Upper lobe of right lung (tissue), 1 donor: Measurements from ENCODE around the gene GAR1. TPM values are rescaled to one million over a fixed set of nuclear protein-coding genes. Genes with fewer than 3 reads are reported as not detected.
"Not testable (repeated sequence)": the region's sequence is repeated elsewhere in the genome, so short reads cannot be mapped to it uniquely, and the experiment has no call there.

Source experiments
- ATAC-seq: fragments of 200-7000 bp; cut with Tn5 transposase; one replicate; pipeline ENCODE4 v1.9.1; 2020; ENCODE audit warnings: mild to moderate bottlenecking, moderate library complexity
- DNase-seq: peaks from one replicate; pipeline ENCODE4 v3.0.0-alpha.2; 2020
- H3K27ac ChIP-seq: fragments of 200-600 bp; one replicate; pipeline ENCODE4 v1.8.0; 2022
- H3K27me3 ChIP-seq: fragments of 200-600 bp; one replicate; pipeline ENCODE4 v1.8.0; 2022; ENCODE audit warnings: mild to moderate bottlenecking
- H3K36me3 ChIP-seq: fragments of 200-600 bp; one replicate; pipeline ENCODE4 v1.8.0; 2022
- H3K4me1 ChIP-seq: fragments of 200-600 bp; one replicate; pipeline ENCODE4 v1.8.0; 2022
- H3K4me3 ChIP-seq: fragments of 200-600 bp; one replicate; pipeline ENCODE4 v1.8.0; 2022; ENCODE audit warnings: mild to moderate bottlenecking
- H3K9me3 ChIP-seq: fragments of 200-600 bp; one replicate; pipeline ENCODE4 v1.8.0; 2022
- intact Hi-C: fragments of 100-400 bp; cut with DNase I; formaldehyde crosslinking; loops from one replicate; pipeline ENCODE4 v1.11.0; 2022
- total RNA-seq: library from RNA; stranded (reverse); fragmentation: NEBNext Ultra II Directional; extraction: Animal tissue kit (Norgen Biotek cat#: 25700); gene quantifications from one replicate; pipeline ENCODE4 v1.2.1, GENCODE V29; 2021
- TF ChIP-seq, protein P1 (sequence below): fragments of 200-600 bp; IDR thresholded peaks from one replicate; pipeline ENCODE4 v1.8.0; 2022; ENCODE audit warnings: antibody characterized with exemption
- donor health status: DM: no; HTN: yes; CAD: no; lungs with severe emphysema.

Gene GAR1
- total RNA-seq, 1 donor from 2014 or later, result 12.2 TPM

DNA sequence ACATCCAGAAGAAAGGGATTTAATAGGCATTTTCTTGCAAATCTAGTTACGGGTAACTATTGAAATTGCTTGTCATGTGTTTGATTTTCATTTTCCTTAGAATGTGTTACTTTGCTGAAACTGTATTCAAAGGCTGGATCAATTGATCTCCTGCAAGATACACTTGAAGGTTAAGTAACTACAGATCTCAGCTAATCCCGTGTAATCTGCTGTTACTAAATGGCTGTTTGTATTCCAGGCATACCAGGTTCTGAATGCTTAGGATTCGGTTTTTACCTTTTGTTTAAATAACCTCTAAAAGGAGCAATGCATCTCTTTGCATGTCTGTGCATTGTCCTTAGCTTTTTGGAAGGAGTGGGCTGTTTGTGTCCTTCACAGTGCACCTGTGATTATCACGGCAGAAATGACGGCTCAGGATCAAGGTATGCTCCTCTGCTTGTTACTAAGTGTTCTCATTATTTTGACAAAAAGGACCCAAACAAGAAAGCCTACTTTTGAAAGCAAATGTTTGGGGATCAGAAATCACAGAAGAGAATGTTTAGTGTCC, 32.4 kb downstream of the GAR1 start, which contains the start of gene LRIT3:
TSS of gene LRIT3 (plus strand) at position 212 of the 547 bp plus-strand sequence. CDS start at position 307, 95 bp downstream.
- Histone ChIP-seq H3K27me3 (no peaks in the 10 kb centered on the region), H3K4me3 (no peak within 1 kb of the TSS), H3K36me3 (no peaks in the 10 kb centered on the region), H3K4me1 (no peaks in the 10 kb centered on the region), H3K27ac (no peak within 1 kb of the TSS), H3K9me3 (no peaks in the 10 kb centered on the region)
- TF ChIP-seq, protein P1, sequence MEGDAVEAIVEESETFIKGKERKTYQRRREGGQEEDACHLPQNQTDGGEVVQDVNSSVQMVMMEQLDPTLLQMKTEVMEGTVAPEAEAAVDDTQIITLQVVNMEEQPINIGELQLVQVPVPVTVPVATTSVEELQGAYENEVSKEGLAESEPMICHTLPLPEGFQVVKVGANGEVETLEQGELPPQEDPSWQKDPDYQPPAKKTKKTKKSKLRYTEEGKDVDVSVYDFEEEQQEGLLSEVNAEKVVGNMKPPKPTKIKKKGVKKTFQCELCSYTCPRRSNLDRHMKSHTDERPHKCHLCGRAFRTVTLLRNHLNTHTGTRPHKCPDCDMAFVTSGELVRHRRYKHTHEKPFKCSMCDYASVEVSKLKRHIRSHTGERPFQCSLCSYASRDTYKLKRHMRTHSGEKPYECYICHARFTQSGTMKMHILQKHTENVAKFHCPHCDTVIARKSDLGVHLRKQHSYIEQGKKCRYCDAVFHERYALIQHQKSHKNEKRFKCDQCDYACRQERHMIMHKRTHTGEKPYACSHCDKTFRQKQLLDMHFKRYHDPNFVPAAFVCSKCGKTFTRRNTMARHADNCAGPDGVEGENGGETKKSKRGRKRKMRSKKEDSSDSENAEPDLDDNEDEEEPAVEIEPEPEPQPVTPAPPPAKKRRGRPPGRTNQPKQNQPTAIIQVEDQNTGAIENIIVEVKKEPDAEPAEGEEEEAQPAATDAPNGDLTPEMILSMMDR, result no peak
- no peak for DNase-seq
- intact Hi-C loops, result no loop called here
- ATAC-seq, result no peak

DNA sequence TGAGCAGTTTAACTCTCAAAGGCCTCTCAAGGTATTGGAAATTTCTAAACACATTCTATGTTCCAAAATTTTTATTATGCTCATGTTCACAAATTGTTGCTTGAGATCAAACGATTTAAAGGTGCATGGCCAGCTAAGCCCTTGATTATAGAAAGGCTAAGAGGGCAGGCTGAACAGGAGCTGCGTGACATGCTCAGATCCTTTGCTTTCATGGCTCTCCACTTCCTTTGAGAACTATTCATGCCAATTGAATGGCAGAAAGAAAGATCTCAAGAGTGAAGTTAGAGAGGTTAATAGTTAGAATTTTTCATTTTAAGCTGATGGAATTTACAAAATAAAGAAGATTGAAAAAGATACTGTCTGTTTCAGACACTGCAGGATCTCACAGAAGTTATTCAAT, 32.9 kb downstream of the GAR1 start:
- Histone ChIP-seq H3K27me3 (no peaks in the 10 kb centered on the region), H3K36me3 (no peaks in the 10 kb centered on the region), H3K9me3 (no peaks in the 10 kb centered on the region), H3K27ac (no peak overlapping the region), H3K4me3 (no peak overlapping the region), H3K4me1 (no peaks in the 10 kb centered on the region)
- TF ChIP-seq, protein P1, result no peak
- ATAC-seq (no peak), DNase-seq (no peak)
- intact Hi-C loops, result no loop called here

- Histone ChIP-seq H3K36me3 (no peaks in the 10 kb centered on the region), H3K4me1 (no peaks in the 10 kb centered on the region), H3K9me3 (no peaks in the 10 kb centered on the region), H3K27me3 (no peaks in the 10 kb centered on the region), H3K27ac (no peak overlapping the region), H3K4me3 (no peak overlapping the region)
- no peak for ATAC-seq
- intact Hi-C loops, result no loop called here
- TF ChIP-seq, protein P1, result no peak
- DNase-seq, result no peak
These were observed 35.0 kb downstream of the GAR1 start for GRCh38 chr4:109850601-109851000.

GRCh38 chr4:109859426-109860300, 44.1 kb downstream of the GAR1 start:
- H3K9me3 ChIP-seq, H3K27me3 ChIP-seq, H3K4me1 ChIP-seq, DNase-seq, H3K36me3 ChIP-seq, intact Hi-C loops, H3K4me3 ChIP-seq, ATAC-seq, H3K27ac ChIP-seq: not testable (repeated sequence)

DNA sequence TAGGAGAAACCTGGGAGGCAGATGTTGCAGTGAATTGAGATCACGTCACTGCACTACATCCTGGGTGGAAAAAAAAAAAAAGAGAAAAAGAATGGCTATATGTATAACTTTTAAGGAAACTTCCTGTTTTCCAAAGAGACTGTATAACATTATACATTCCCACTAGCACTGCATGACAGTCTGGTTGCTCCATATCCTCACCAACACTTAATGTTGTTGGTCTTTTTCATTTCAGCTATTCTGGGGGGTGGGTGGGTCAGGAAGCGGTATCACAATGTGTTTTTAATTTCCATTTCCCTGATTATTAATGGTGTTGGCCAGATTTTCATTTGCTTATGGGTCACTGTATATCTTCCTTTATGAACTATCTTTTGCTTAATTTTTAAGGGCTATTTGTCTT, 45.7 kb downstream of the GAR1 start:
- TF ChIP-seq, protein P1, result no peak
- ATAC-seq (no peak), DNase-seq (no peak)
- Histone ChIP-seq H3K27me3 (no peaks in the 10 kb centered on the region), H3K4me1 (no peaks in the 10 kb centered on the region), H3K27ac (no peak overlapping the region), H3K9me3 (no peaks in the 10 kb centered on the region), H3K4me3 (no peak overlapping the region), H3K36me3 (no peaks in the 10 kb centered on the region)
- intact Hi-C loops, result no loop called here

DNA sequence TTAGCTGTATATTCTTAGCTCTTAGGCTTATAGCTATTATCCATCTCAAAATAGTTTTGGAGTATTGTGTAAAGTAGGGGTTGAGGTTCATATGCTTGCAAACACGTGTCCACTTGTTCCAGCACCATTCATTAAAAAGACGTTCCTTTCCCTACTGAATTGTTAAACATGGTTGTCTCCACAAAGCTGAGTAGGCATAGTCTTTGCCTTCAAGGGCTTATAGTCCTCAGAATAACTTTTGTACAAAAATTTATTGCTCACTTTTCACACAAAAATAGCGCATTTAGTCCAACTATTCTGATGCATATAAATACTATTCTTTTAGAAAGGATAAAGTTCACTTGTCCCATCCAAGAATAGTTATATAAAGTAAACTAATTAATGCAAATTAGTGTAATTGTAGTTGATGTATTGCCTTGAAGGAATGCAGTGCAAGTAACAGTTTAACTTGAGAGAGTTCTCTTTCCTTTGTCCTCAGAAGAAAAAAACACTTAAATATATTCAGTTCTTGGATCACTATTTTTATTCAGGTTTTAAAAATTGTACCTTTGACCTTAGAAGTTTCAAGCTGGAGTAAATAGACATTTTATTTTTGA, 46.5 kb downstream of the GAR1 start:
- Histone ChIP-seq H3K27me3 (no peaks in the 10 kb centered on the region), H3K4me1 (no peaks in the 10 kb centered on the region), H3K9me3 (no peaks in the 10 kb centered on the region), H3K4me3 (no peak overlapping the region), H3K27ac (no peak overlapping the region), H3K36me3 (no peaks in the 10 kb centered on the region)
- TF ChIP-seq, protein P1, result no peak
- ATAC-seq, result no peak
- intact Hi-C loops, result no loop called here
- no peak for DNase-seq
